ENCODE data around the gene CENPX.
A peak's percentile ranks its signal among the peaks of the same experiment; 100 is the strongest.
"Not testable (repeated sequence)": the region's sequence is repeated elsewhere in the genome, so short reads cannot be mapped to it uniquely, and the experiment has no call there.

The CENPX gene

GRCh38 chr17:82039695-82040299 is 17.1 kb upstream of the CENPX start:
- DNase-seq (ENCODE audit: low read depth), result no peak

- not testable (repeated sequence) for DNase-seq (ENCODE audit: low read depth)
Measured at GRCh38 chr17:82038796-82039409, 16.2 kb upstream of the CENPX start.

- no peak for DNase-seq (ENCODE audit: low read depth)
Measured at GRCh38 chr17:82037889-82038195, 15.2 kb upstream of the CENPX start.

GRCh38 chr17:82037092-82037888 is 14.6 kb upstream of the CENPX start, which contains the start of gene DCXR:
TSS of gene DCXR (minus strand) at chr17:82037697. CDS start at chr17:82037682, 15 bp downstream.
- DNase-seq (ENCODE audit: low read depth), result peak; percentile 88

GRCh38 chr17:82036634-82037091 is 14.0 kb upstream of the CENPX start:
- no peak for DNase-seq (ENCODE audit: low read depth)

GRCh38 chr17:82035956-82036633 is 13.4 kb upstream of the CENPX start:
- DNase-seq (ENCODE audit: low read depth), result no peak

- DNase-seq (ENCODE audit: low read depth), result no peak
Measured at GRCh38 chr17:82035488-82035887, 12.8 kb upstream of the CENPX start.

- no peak for DNase-seq (ENCODE audit: low read depth)
Measured at GRCh38 chr17:82034371-82035011, 11.8 kb upstream of the CENPX start.

GRCh38 chr17:82033359-82034085 is 10.8 kb upstream of the CENPX start:
- DNase-seq (ENCODE audit: low read depth), result no peak

GRCh38 chr17:82031885-82032627 is 9.4 kb upstream of the CENPX start:
- no peak for DNase-seq (ENCODE audit: low read depth)

- no peak for DNase-seq (ENCODE audit: low read depth)
Measured at GRCh38 chr17:82031303-82031884, 8.7 kb upstream of the CENPX start, which contains the start of gene RAC3. TSS of gene RAC3 (plus strand) at chr17:82031678. CDS start at chr17:82031762, 84 bp downstream.

- peak; percentile 75 for DNase-seq (ENCODE audit: low read depth)
Measured at GRCh38 chr17:82030470-82031302, 8.0 kb upstream of the CENPX start.

GRCh38 chr17:82029990-82030469 is 7.4 kb upstream of the CENPX start:
- DNase-seq (ENCODE audit: low read depth), result no peak

- no peak for DNase-seq (ENCODE audit: low read depth)
Measured at GRCh38 chr17:82029391-82029790, 6.7 kb upstream of the CENPX start.

GRCh38 chr17:82028966-82029365 is 6.3 kb upstream of the CENPX start:
- no peak for DNase-seq (ENCODE audit: low read depth)

- no peak for DNase-seq (ENCODE audit: low read depth)
Measured at GRCh38 chr17:82028246-82028645, 5.6 kb upstream of the CENPX start.

- no peak for DNase-seq (ENCODE audit: low read depth)
Measured at GRCh38 chr17:82025401-82026107, 2.9 kb upstream of the CENPX start.

- no peak for DNase-seq (ENCODE audit: low read depth)
Measured at GRCh38 chr17:82024859-82025258, 2.2 kb upstream of the CENPX start.
